LNCaP clone FGC (cell line): ENCODE data around the gene RAB6A.
"Not testable (repeated sequence)": the region's sequence is repeated elsewhere in the genome, so short reads cannot be mapped to it uniquely, and the experiment has no call there.

Experiments used
- DNase-seq: peaks from one replicate; pipeline ENCODE4 v3.0.0-alpha.2; 2011; ENCODE audit warnings: low read depth
- H3K4me3 ChIP-seq: 2 replicates; pipeline ENCODE4 v1.5.1; 2011; ENCODE audit warnings: mild to moderate bottlenecking, low read depth, low read length, control low read depth
- CTCF ChIP-seq: IDR thresholded peaks from 2 replicates; pipeline ENCODE4 v1.5.1; 2012; ENCODE audit warnings: mild to moderate bottlenecking; ENCODE audit not compliant: control insufficient read depth, insufficient read depth; ENCODE audit errors: extremely low read depth

The RAB6A gene

GRCh38 chr11:73795925-73796632, 35.2 kb upstream of the RAB6A start:
- H3K4me3 ChIP-seq = no peak overlapping the region
- TF ChIP-seq CTCF = no peak
- DNase-seq = no peak

DNA sequence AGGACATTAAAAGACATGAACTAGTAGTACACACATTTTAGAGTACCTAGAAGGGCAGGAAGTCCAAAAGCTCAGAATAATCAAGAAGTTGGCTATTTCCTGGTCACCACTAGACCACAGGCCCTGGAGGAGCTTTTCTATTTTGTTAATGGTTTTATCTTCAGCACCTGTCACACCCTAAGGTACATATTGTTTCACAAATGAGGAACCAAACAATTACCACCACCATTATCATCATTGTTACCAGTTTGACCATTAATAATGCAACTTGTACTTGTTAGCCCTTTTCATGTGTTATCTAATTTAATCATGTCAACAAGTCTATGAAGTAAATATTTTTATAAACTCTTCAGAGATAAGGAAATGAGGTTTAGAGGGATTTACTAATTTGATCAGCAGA, 31.7 kb upstream of the RAB6A start:
- no peak for DNase-seq
- TF ChIP-seq CTCF = no peak
- H3K4me3 ChIP-seq = no peak overlapping the region

DNA sequence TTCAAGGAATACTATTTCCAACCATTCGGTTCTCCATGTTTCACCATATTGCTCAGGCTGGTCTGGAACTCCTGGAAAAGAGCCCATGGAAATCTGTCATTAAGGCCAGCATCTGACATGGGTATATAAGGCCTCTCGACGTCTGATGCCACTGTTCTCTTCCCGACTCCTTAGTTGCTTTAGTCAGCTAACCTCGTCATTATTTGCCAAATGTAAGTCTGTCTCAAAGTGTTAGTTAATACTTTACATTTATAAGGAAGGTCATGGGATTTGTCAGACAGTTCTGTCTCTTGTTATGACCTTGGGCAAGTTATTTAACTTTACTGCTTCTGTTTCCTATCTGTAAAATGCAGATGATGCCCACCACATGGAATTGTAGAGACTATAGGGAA, 28.4 kb upstream of the RAB6A start:
- no peak for TF ChIP-seq CTCF
- no peak for DNase-seq
- no peak overlapping the region for H3K4me3 ChIP-seq

DNA sequence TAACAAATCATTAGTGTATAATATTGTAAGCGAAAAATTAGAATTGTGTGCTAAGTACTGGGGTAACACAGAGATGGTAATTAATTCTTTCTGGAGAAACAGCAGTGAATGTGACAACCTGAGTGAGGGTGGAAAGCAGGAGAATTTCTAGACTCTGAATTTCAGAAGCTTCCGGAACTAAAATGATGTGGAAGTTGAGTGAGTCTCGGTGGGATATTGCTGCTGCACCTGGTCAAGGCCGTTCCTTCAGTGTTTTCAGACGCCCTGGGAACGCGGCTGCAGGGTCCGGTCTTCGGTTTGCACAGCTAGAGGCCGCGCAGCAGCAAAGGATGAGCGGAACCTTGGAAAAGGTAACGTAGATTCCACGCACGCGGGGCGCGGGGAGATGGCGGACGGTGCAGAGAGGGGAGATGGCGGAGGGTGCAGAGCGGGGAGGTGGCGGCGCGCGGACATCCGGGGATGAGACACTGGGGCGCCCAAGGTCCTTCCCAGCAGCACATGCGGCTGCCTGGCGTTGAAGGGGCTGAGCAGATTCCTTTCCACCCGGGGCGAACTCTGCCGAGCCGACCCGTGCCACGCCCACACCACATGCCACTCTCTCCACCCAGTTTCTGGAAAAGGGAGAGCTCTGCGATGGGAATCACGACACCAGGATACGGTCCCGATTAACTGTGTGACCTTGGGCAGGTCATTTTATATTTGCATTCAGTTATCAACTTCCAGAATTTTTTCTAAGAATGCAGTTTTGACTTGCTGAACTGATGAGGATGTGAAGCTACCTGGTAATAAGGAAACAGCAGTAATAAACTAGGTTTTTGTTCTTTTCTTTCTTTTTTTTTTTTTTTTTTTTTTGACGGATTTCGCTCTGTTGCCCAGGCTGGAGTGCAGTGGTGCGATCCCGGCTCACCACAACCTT, 27.0 kb upstream of the RAB6A start, which contains the start of gene MRPL48:
MRPL48 (plus strand) TSS at position 232 of the 916 bp plus-strand sequence; CDS start at position 330, 98 bp downstream.
- peak within 1 kb of the TSS; percentile 83 for H3K4me3 ChIP-seq
- peak; percentile 85 for DNase-seq
- no peak for TF ChIP-seq CTCF

- TF ChIP-seq CTCF = no peak
- peak overlapping the region; percentile 83 for H3K4me3 ChIP-seq
- no peak for DNase-seq
Measured at GRCh38 chr11:73787051-73787642, 26.3 kb upstream of the RAB6A start.

- not testable (repeated sequence) for H3K4me3 ChIP-seq, DNase-seq
Measured at GRCh38 chr11:73785467-73785866, 24.6 kb upstream of the RAB6A start.

DNA sequence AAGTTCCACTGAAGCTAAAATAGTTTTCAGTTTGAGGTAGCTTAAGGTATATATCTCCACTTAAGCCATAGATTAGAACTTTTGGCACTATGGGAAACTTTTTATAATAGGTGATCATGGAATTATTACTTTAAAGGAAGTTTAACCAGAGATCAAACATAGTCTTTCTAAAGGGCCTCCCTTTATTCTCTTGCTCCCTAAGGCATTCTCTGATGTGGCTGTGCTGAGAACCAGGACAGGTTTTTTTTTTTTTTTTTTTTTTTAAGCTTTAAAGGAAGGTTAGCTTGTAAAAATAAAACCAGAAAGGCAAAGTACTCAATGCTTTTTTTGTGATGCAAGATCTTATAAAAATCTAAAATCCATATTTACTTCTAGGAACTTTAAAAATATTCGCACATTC, 23.9 kb upstream of the RAB6A start:
- H3K4me3 ChIP-seq = no peak overlapping the region
- TF ChIP-seq CTCF = no peak
- no peak for DNase-seq
